Measurements from ENCODE around the gene ITGAE.
"Not testable (repeated sequence)": the region's sequence is repeated elsewhere in the genome, so short reads cannot be mapped to it uniquely, and the experiment has no call there.

Gene ITGAE

DNA sequence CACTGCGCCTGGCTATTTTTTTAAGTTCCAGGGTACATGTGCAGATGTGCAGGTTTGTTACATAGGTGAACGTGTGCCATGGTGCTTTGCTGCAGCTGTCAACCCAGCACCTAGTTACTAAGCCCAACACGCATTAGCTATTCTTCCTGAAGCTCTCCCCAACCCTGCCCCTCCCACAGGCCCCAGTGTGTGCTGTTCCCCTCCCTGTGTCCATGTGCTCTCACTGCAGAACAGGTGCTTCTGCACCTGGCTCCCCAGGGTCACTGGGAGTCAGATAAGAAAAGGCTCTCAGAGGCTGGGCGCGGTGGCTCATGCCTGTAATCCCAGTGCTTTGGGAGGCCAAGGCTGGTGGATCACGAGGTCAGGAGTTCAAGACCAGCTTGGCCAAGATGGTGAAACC, 71.1 kb downstream of the ITGAE start:
- DNase-seq (ENCODE audit: low read depth) = no peak

DNA sequence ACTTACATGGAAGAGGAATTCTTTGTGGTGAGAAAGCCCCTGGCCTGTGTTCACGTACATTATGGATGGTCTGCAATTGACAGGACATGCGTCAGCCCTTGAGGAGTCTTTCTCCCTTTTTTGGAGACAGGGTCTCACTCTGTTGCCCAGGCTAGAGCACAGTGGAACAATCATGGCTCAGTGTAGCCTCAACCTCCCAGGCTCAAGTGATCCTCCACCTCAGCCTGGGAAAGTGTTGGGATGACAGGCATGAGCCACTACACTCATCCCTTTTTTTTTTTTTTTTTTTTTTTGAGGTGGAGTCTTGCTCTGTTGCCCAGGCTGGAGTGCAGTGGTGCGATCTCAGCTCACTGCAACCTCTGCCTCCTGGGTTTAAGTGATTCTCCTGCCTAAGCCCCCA, 72.9 kb downstream of the ITGAE start:
- DNase-seq (ENCODE audit: low read depth) = not testable (repeated sequence)

GRCh38 chr17:3727041-3727440, 73.9 kb downstream of the ITGAE start:
- no peak for DNase-seq (ENCODE audit: low read depth)

DNA sequence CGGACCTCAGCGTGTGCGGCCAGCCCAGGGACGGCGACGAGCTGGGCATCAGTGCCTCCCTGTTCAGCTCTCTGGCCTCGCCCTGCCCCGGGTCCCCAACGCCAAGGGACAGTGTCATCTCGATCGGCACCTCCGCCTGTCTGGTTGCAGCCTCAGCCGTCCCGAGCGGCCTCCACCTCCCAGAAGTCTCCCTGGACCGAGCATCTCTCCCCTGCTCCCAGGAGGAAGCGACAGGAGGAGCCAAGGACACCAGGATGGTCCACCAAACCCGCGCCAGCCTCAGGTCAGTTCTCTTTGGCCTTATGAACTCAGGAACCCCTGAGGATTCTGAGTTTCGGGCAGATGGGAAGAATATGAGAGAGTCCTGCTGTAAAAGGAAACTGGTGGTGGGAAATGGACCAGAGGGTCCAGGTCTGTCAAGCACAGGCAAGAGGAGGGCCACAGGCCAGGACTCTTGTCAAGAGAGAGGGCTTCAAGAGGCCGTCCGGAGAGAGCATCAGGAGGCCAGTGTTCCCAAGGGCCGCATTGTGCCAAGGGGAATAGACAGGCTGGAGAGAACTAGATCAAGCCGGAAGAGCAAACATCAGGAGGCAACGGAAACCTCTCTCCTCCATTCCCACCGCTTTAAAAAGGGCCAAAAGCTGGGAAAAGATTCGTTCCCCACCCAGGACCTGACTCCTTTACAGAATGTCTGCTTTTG, 76.5 kb downstream of the ITGAE start:
- DNase-seq (ENCODE audit: low read depth) = no peak

DNA sequence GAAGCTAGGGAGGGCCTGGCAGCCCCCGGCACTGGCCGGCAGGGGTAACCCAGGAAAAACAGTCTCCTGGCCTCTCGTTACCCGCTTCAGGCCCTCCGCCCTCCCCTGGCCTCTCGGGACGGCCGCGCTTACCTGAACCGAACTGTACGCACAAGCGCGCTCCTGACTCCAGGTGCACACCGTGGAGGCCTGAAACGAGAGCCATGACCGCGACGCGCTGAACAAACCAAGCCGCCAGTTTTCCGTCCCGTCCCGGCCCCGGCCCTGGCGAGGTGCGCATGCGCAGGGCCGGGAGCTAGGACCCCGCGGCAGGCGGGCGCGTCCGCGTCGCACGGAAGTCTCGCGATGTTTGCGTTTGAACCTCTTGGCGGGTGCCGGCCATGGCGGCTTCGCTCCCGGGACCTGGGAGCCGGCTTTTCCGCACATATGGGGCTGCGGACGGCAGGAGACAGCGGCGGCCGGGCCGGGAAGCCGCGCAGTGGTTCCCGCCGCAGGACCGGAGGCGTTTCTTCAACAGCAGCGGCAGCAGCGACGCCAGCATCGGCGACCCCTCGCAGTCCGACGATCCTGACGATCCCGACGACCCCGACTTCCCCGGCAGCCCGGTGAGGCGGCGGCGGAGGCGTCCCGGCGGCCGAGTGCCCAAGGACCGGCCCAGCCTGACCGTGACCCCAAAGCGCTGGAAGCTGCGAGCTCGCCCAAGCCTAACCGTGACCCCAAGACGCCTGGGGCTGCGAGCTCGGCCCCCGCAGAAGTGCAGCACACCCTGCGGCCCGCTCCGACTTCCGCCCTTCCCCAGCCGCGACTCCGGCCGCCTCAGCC, 77.2 kb downstream of the ITGAE start, which contains the start of gene HASPIN:
Gene HASPIN, plus strand, starts transcription at position 348 of the 822 bp plus-strand sequence. Its CDS starts 33 bp downstream, at position 381.
- DNase-seq (ENCODE audit: low read depth) = peak; percentile 60

DNA sequence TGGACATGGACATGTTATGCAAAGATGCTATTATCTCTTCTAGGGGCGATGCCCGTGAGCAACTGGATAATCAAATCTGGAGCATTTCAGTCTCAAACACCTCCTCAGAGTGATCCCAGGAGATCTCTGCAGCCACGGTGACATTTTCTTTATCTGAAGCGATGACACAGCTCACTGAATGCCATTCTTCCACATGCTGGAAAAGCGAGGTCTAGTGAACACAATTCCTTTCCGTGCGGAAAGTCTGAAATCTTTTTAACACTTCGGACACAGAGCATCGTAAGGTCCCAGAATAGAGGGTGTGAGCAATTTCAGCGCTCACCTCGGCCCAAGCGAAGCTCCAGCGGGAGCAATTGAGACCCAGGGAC, 77.8 kb downstream of the ITGAE start:
- DNase-seq (ENCODE audit: low read depth) = no peak

GRCh38 chr17:3722716-3723115, 78.3 kb downstream of the ITGAE start:
- no peak for DNase-seq (ENCODE audit: low read depth)

DNA sequence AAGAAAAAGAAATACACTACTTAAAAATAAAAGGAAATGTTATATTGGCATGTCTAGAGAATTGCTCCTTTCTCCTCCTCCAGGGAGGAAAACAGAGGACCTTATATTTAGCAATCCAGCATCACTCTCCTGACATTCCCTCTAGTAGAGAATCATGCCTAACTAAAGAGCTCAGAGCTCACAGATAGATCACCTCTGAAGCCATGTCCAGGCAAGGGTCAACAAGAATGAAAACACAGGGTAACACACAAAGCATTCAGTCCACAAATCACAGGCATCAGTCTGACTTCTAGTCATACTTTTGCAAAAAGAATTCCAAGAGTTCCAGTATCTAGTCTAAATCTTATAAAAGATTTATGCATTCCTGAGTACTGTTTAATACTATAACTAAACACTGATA, 81.7 kb downstream of the ITGAE start:
- DNase-seq (ENCODE audit: low read depth) = no peak

DNA sequence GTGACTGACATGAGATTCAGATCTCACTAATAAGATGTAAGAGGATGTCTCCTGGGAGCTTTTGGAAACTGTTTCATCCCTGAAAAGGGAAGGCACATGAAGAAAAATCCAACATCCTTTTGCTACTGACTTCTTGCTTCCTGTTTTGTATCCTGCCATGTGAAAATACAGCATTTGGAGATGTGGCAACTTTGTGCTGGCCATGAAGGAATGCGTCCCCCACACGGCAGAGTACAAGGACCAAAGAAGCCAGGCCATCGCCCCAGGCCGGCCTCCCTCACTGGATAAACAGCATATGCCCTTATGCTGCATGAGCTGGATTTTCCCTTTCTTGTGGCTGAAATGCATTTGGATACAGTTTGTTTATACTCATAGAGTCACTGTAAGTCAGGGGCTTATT, 82.8 kb downstream of the ITGAE start:
- no peak for DNase-seq (ENCODE audit: low read depth)

DNA sequence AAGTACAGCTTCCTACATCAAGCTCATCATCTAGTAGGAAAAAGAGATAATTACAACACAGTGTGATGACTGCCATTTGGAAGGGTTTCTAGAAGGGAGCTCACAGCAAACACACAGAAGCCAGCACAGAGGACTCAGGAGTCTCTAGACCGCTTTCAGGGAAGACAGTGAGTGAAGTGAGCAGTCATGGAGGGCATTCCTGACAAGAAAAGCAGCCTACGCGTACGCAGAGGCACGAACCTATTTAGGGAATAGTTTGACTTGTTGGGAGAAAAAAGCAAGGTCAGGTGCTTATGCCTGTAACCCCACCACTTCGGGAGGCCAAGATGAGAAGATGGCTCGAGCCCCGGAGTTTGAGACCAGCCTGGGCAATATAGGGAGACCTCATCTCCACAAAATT, 85.7 kb downstream of the ITGAE start:
- no peak for DNase-seq (ENCODE audit: low read depth)

DNA sequence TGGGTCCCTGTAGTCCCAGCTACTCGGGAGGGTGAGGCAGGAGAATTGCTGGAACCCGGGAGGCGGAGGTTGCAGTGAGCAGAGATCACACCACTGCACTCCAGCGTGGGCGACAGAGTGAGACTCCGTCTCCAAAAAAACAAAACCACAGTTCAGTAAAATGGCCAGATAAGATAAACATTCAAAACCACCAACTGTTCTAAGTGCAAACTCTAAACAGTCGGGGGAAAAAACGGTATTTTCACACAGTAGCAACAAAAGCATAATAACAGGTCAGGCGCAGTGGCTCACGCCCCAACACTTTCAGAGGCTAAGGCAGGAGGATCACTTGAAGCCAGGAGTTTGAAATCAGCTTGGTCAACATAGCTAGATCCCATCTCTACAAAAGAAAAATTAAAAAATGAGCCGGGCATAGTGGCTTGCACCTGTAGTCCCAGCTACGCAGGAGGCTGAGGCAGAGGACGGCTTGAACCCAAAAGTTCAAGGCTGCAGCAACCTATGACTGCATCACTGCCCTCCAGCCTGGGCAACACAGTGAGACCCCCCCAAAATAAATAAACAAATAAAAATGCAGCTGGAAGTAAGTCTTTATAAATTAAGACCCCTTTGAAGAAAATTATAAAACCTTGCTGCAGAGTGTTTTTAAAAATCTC, 88.1 kb downstream of the ITGAE start:
- DNase-seq (ENCODE audit: low read depth) = no peak

DNA sequence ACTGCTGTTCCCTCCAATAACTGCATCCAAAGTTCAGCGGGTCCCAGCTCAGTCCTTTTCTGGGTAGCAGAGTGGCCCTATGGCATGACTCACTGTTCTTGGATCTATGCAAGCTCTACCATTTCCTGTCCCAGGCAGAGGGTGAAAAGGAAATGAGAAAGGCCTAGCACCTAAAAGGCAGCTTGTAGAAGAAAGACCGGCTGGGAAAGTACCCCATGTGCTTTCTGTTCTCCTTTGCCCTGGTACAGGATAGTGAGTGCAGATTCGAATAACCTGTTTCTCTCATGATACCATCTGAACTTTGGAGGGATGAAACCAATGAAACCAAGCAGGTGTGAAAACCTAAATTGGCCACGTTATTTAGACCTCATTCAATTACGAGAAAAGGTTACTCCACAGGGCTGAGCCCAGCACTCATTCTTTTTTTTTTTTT, 90.0 kb downstream of the ITGAE start:
- no peak for DNase-seq (ENCODE audit: low read depth)

- DNase-seq (ENCODE audit: low read depth) = no peak
Observed at GRCh38 chr17:3708366-3708765, 92.6 kb downstream of the ITGAE start.

- DNase-seq (ENCODE audit: low read depth) = not testable (repeated sequence)
Observed at GRCh38 chr17:3705718-3705984, 95.3 kb downstream of the ITGAE start.

- no peak for DNase-seq (ENCODE audit: low read depth)
Observed at GRCh38 chr17:3704931-3705717, 95.9 kb downstream of the ITGAE start.

- not testable (repeated sequence) for DNase-seq (ENCODE audit: low read depth)
Observed at GRCh38 chr17:3702041-3702539, 98.9 kb downstream of the ITGAE start.

- no peak for DNase-seq (ENCODE audit: low read depth)
Observed at GRCh38 chr17:3699951-3700350, 101.0 kb downstream of the ITGAE start.

GRCh38 chr17:3698139-3698538, 102.8 kb downstream of the ITGAE start:
- no peak for DNase-seq (ENCODE audit: low read depth)

DNA sequence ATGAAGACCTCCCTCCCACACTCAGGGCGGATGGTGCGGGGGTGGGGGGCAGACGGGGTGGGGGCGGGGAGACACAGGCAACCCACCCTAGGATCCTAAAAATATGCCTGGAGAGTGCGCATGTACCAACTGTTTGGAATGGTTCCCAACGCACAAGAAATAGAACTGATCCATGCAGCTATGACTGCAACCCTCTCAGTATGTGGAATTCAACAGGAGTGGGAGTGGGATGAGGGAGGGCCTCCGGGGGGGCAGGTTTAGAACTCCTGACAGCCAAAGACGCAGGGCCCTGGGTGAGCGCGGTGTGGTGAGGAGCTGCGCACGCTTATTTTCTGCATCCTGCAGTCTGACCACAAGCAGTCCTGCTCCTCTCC, 103.9 kb downstream of the ITGAE start:
- DNase-seq (ENCODE audit: low read depth) = no peak

GRCh38 chr17:3695723-3696411, 105.1 kb downstream of the ITGAE start, which contains the start of gene P2RX5:
Gene P2RX5, minus strand, starts transcription at chr17:3696155. Its CDS starts 150 bp downstream, at chr17:3696005.
- DNase-seq (ENCODE audit: low read depth) = no peak

DNA sequence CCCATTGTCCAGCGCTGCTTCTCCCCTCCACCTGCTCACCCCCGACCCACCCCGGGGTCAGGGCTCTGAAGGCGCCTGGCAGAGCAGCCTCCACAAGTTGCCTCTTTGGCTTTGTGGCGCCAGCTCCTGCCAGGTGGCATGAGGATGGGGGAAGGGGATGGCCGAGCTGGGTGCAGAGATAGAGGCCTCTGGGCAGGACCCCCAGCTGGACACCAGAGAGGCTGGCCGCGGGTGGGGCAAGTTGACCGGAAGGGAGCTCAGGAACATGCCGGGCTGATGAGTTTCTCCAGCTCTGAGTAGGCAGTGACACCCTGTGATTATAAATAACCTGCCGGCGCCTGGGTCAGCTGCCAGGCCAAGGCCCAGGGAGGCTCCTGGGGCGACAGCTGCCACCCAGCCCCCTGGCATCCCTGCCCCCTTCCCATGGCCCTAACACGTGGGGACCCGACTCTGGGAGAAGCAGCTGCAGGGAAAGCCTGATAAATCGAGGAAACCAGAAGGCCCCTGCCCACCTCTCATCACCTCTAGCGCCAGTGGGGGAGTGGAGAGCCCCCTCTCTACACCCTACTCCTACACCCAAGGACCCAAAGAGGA, 105.8 kb downstream of the ITGAE start:
- DNase-seq (ENCODE audit: low read depth) = no peak
